ENCODE results near the gene TBC1D9B. TPM values are rescaled to one million over a fixed set of nuclear protein-coding genes. Genes with fewer than 3 reads are reported as not detected.
"Not testable (repeated sequence)": the region's sequence is repeated elsewhere in the genome, so short reads cannot be mapped to it uniquely, and the experiment has no call there.

Gene TBC1D9B
- total RNA-seq, 1 donor from 2014 or later, result 41.3 TPM

- DNase-seq (ENCODE audit: low spot score), result no peak
- intact Hi-C loops (cut with DNase I), result no loop called here
Observed at GRCh38 chr5:179873588-179874110, 34.0 kb downstream of the TBC1D9B start.

DNA sequence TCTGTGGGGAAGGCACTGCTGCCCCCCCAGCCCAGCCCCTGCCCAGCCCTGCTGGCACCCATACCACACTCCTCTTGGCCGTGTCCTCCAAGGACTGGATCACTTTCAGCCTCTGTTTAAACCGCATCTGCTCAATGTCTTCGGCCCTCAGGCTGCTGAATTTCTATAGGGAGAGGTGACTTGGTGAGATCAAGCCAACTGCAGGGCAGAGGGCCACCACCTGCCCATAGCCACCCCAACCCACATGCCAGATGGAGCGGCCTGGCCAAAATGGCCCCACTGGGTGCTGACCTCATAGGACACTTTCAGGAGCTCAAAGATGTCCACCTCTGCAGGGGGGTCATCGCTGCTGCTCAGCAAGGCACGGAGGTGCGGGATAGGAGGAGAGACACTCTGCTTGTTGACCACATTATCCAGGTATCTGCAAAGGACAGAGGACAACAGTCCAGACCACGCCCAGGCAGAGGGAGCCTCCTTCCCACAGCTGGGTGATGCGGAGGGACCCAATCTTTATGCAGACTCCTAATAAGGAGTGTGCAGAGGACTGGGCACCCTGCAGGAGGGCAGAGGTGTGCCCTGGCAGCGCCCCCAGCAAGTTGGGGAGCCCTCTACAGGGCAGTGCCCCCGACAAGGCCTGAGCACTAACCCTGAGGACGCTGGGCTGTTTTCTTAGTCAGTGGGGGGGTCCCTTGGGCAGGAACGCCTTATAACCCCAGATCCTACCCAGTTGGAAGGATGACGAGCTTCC is 34.7 kb downstream of the TBC1D9B start:
- intact Hi-C loops (cut with DNase I), result no loop called here

DNA sequence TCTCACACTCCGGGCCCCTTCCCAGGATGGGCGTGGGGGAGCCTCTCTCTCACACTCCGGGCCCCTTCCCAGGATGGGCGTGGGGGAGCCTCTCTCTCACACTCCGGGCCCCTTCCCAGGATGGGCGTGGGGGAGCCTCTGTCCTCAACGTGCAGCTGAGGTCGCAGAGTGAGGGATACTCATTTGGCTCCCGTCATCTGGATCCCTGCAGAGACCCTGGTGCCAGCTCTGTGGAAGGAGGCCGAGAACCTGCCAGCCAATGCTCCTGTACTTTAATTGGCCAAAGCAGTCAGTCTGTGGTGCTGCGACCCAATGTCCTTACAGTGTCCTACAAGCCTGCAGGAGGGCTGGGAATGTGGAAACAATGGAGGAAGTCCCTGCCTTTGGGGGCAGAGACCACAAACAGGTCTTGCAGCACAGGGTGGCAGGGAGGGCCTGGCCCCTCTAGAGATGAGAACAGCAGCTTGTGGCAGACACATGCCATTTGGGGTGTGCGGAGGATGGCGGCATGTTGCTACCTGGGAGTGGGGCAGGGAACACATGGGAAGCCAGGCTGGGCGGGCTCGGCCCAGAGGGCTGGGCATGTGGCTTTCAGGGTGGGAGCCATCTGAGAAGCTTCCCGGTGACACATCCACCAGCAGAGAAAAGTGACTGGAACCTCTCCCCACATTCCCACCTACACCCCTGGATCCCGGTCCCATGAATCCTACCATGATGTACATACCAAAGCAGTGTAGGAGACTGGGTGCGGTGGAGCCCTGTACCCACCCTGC is 35.5 kb downstream of the TBC1D9B start:
- DNase-seq (ENCODE audit: low spot score), result no peak
- intact Hi-C loops (cut with DNase I), result no loop called here

More for the DNA sequence above, 34.7 kb downstream of the TBC1D9B start:
- no peak for DNase-seq (ENCODE audit: low spot score)

DNA sequence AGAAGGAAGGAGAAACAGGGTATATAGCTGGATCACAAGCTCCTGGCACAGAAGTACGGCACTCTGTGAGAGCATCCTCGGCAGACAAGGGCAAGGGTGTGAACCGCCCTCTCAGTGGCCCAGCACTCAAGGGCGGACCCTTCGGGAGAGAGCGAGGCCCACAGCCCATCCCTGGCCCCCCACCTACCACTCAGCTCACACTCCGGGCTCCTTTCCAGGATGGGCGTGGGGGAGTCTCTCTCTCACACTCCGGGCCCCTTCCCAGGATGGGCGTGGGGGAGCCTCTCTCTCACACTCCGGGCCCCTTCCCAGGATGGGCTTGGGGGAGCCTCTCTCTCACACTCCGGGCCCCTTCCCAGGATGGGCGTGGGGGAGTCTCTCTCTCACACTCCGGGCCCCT is 36.2 kb downstream of the TBC1D9B start:
- intact Hi-C loops (cut with DNase I), result not testable (repeated sequence)

GRCh38 chr5:179870952-179871351 is 36.7 kb downstream of the TBC1D9B start:
- no peak for DNase-seq (ENCODE audit: low spot score)
- intact Hi-C loops (cut with DNase I), result no loop called here

More for the DNA sequence above, 36.2 kb downstream of the TBC1D9B start:
- DNase-seq (ENCODE audit: low spot score), result not testable (repeated sequence)

- intact Hi-C loops (cut with DNase I), result no loop called here
Observed at GRCh38 chr5:179870403-179870903, 37.2 kb downstream of the TBC1D9B start.

GRCh38 chr5:179869641-179870402 is 37.9 kb downstream of the TBC1D9B start:
- intact Hi-C loops (cut with DNase I), result no loop called here

More at GRCh38 chr5:179870403-179870903, 37.2 kb downstream of the TBC1D9B start:
- DNase-seq (ENCODE audit: low spot score), result peak; percentile 82

GRCh38 chr5:179869101-179869500 is 38.6 kb downstream of the TBC1D9B start:
- intact Hi-C loops (cut with DNase I), result no loop called here
- DNase-seq (ENCODE audit: low spot score), result no peak

More at GRCh38 chr5:179869641-179870402, 37.9 kb downstream of the TBC1D9B start:
- no peak for DNase-seq (ENCODE audit: low spot score)

GRCh38 chr5:179868541-179868940 is 39.2 kb downstream of the TBC1D9B start:
- intact Hi-C loops (cut with DNase I), result no loop called here
- no peak for DNase-seq (ENCODE audit: low spot score)

GRCh38 chr5:179867476-179867875 is 40.2 kb downstream of the TBC1D9B start:
- intact Hi-C loops (cut with DNase I), result loop anchor here (2.0 kb wide), 1 partner anchor 39 kb away; the partner anchor contains the start of gene TBC1D9B
- DNase-seq (ENCODE audit: low spot score), result no peak

DNA sequence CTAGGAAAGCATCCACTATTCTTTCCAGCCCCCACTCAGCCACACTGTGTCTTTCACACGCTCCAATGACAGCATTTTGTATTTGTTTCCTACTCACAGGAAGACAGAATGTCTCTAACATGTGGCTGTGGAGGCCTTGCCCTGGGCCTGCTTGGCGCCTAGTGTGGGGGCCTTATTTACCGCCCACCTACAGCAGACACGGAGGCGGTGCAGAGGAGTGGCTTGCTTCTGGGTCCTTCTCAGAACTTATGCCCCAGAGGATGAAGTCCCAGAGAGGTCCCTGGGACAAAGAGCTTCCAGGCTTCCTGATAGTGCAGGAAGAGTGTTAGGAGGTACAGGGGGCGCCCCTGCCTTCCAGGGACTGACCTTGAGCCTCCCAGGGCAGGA is 40.6 kb downstream of the TBC1D9B start:
- intact Hi-C loops (cut with DNase I), result loop anchor here (2.0 kb wide), 1 partner anchor 40 kb away; the partner anchor contains the start of gene TBC1D9B
- no peak for DNase-seq (ENCODE audit: low spot score)

DNA sequence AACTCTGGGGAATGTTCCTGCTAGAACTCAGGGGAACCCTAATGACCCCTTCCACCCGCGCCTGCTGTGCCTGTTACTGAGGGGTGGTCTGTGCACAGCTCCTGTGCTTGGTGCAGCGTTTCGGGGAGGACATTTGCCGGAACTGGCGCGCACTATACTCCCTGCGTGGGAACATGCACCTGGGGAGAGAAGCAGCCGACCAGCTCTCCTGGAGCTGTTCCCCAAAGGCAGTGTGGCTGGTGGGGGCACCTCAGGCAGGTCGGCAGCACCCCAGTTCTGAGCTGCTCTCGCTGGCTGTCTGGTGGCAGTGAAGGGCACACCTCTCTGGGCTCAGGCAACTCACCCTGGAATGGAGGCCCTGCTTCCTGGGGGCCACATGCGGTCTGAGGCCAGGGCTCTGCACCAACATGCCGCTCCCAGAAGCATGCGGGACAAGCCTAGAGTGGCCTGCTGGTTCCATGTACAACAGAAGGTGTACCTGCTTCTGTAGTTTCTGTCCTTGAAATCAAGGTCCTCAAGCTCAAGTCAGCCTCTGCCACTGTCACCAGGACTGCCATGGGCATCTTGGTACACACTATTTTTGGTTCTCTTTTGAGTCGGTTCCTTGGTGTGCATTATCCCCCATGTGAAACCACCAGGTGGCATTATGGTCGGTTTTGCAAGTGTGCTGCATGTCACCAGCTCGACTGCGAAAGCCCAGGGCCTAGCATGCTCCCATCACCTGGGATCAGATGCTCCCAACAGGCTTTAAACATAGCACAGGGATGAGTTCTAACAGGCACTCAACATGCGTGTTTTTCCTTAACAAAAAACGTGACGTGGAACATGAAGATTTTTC is 41.2 kb downstream of the TBC1D9B start:
- no peak for DNase-seq (ENCODE audit: low spot score)
- intact Hi-C loops (cut with DNase I), result loop anchor here (2.0 kb wide), 1 partner anchor 40 kb away; the partner anchor contains the start of gene TBC1D9B

DNA sequence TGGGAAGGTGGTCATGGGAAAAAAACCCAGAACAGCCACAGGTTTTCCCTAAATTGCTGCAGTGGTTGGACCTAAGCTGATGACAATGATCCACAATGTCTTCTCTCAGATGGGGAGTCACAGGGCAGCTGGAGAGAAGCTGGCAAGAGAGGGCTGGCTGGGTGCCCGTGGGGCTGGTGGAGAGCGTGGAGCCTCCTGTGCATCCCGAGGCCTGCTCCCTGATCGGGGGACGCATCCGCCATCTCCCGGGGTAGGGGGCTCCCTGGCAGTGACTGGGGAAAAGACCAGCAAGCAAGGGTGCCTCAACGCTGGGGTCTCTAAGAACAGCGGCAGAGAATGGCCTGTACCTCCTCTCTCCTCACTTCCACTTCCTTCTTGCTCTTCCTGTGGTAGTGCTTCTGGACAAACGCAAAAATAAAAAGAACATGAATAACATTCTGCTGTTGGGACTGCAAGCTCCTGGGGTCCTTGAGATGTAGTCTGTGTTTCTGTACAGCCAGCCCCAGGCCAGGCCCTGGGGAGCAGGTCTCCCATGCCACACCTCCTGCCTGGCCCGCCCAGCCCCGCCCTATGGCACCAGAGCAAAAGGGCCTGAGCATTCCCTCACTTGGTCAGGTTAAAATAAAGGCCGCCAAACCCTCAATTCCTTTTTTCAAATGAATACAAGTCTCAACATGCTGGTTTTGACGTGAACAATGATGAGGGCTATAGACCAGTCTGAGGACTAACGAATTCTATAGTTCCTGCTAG is 42.0 kb downstream of the TBC1D9B start:
- intact Hi-C loops (cut with DNase I), result loop anchor here (2.0 kb wide), 1 partner anchor 41 kb away; the partner anchor contains the start of gene TBC1D9B
- DNase-seq (ENCODE audit: low spot score), result no peak

DNA sequence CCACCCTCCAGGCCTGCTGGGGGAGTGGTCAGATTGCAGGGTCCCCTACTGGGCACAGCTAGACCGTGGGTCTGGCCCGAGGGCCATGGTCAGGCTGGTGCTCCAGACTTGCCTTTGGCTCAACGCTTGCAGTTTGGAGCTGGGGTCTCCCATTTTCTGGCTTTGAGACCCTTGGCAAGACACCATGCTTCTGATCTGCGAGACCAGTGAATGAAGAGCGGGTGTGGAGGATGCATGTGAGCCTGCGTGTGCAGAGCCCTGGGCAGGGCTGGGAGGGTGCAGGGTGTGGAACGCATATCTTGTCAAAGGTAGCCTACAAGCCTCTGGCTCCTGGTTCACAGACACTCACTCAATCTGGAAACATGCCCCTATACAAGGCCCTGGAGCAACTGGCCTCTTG is 43.0 kb downstream of the TBC1D9B start:
- intact Hi-C loops (cut with DNase I), result no loop called here
- DNase-seq (ENCODE audit: low spot score), result no peak

DNA sequence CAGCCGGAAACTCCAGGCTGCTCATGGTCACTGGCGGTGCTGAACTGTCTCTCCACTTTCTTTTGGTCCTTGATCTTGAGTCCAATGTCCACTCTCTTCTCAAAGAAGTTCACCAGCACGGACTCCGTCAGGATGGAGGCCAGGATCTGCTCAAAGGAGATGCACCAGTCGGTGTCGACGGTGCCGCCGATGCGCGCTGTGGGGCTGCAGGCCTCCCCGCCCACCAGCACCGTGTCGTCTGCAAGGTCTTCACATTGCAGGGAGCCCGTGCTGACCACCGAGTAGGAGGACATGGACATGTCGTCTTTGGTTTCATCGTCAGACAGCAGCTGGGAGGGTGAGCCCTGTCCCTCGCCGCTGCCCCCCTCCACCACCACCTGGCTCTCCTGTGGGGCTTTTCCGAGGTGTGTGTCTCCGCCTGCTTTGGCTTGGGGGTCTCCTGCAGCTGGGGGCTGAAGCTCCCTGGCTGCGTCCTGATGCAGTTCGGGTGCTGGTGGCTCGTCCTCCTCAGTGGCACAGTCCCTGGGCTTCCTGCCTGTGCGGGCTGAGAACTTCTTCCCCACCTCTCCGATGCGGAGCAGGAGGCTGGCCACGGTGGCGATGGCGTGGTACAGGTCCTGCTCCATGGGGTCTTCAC is 44.1 kb downstream of the TBC1D9B start:
- intact Hi-C loops (cut with DNase I), result no loop called here
- no peak for DNase-seq (ENCODE audit: low spot score)

GRCh38 chr5:179862891-179863290 is 44.8 kb downstream of the TBC1D9B start:
- intact Hi-C loops (cut with DNase I), result no loop called here
- DNase-seq (ENCODE audit: low spot score), result no peak

- intact Hi-C loops (cut with DNase I), result no loop called here
- DNase-seq (ENCODE audit: low spot score), result no peak
Observed at GRCh38 chr5:179862296-179862695, 45.4 kb downstream of the TBC1D9B start.
